ENCODE results near the gene MPST. TPM values are rescaled to one million over a fixed set of nuclear protein-coding genes. Genes with fewer than 3 reads are reported as not detected.

MPST gene
- polyA plus RNA-seq, 3 donors from 2014 or later = 56.0 to 97.5 (median 59.7) TPM

- H3K4me1 Mint-ChIP-seq = no peaks in the 10 kb centered on the region
- no peak for DNase-seq
- no peak overlapping the region for H3K27ac Mint-ChIP-seq
- peaks cover 0 to 3% (median 0%) of the 10 kb centered on the region in 3 donors for H3K27me3 Mint-ChIP-seq (ENCODE audit: low read depth in 3 of 3)
- H3K4me3 Mint-ChIP-seq = no peak overlapping the region
- no peaks in the 10 kb centered on the region for H3K9me3 Mint-ChIP-seq
- no peaks in the 10 kb centered on the region for H3K36me3 Mint-ChIP-seq
Measured at GRCh38 chr22:37011472-37011871, 8.1 kb upstream of the MPST start.

DNA sequence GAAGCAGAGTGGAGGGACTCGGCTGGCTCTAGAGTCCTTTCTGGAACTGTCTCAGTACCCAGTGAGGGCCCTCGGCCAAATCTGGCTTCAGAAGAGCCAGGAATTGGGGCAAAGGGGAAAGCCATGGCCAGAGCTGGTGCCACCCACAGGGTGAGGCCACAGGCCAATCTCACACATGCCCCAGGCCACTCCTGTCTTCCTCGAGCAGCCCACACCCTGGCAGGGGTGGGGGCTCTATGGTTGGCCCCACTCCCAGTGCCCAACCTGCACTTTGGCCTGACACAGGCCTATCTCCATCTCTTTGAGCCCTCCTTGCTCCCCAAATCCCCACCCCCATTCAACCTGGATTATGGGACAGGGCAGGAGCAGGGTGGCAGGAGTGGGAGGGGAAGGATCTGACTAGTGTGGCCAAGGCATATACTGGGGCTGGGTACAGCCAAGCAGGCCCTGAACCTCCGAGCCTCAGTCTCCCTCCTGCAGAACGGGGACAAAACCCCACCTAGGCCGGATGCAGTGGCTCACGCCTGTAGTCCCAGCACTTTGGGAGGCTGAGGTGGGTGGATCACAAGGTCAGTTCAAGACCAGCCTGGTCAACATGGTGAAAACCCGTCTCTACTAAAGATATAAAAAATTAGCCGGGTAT lies 7.2 kb upstream of the MPST start:
- H3K27me3 Mint-ChIP-seq (ENCODE audit: low read depth in 3 of 3) = peaks cover 0 to 2% (median 0%) of the 10 kb centered on the region in 3 donors
- H3K36me3 Mint-ChIP-seq = no peaks in the 10 kb centered on the region
- H3K27ac Mint-ChIP-seq = no peak overlapping the region
- H3K4me3 Mint-ChIP-seq = no peak overlapping the region
- H3K4me1 Mint-ChIP-seq = peaks cover 0 to 2% of the 10 kb centered on the region in 2 donors
- no peaks in the 10 kb centered on the region for H3K9me3 Mint-ChIP-seq
- no peak for DNase-seq

DNA sequence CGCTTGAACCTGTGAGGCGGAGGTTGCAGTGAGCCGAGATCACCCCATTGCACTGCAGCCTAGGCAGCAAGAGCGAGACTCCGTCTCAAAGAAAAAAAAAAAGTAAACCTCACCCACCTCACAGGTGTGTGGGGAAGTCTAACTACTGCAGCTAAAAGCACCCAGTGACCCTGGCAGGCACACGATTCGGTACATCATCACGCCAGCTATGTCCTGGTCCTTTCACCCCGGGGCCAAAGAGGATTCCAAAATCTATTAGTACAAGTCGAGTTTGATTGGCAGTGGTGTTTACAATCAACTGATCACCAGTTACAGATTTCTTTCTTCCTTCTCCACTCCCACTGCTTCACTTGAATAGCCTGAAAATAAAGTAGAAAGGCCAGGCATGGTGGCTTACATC lies 6.6 kb upstream of the MPST start:
- Mint-ChIP-seq H3K36me3 (no peaks in the 10 kb centered on the region), H3K4me3 (no peak overlapping the region), H3K27me3 (ENCODE audit: low read depth in 3 of 3) (peaks cover 0 to 2% (median 0%) of the 10 kb centered on the region in 3 donors), H3K27ac (no peak overlapping the region), H3K9me3 (no peaks in the 10 kb centered on the region), H3K4me1 (peaks cover 0 to 2% of the 10 kb centered on the region in 2 donors)
- DNase-seq = no peak

- DNase-seq = no peak
- no peak overlapping the region for H3K27ac Mint-ChIP-seq
- H3K36me3 Mint-ChIP-seq = no peaks in the 10 kb centered on the region
- peaks cover 0 to 2% (median 0%) of the 10 kb centered on the region in 3 donors for H3K27me3 Mint-ChIP-seq (ENCODE audit: low read depth in 3 of 3)
- H3K4me1 Mint-ChIP-seq = peaks cover 0 to 6% of the 10 kb centered on the region in 2 donors
- no peak overlapping the region for H3K4me3 Mint-ChIP-seq
- H3K9me3 Mint-ChIP-seq = no peaks in the 10 kb centered on the region
Measured at GRCh38 chr22:37014415-37014806, 5.1 kb upstream of the MPST start.

- Mint-ChIP-seq H3K27ac (no peak overlapping the region), H3K27me3 (ENCODE audit: low read depth in 3 of 3) (peaks cover 0 to 2% (median 0%) of the 10 kb centered on the region in 3 donors), H3K4me3 (no peak overlapping the region), H3K36me3 (no peaks in the 10 kb centered on the region), H3K4me1 (peaks cover 2 to 9% of the 10 kb centered on the region in 2 donors), H3K9me3 (no peaks in the 10 kb centered on the region)
- DNase-seq = no peak
Measured at GRCh38 chr22:37014835-37015586, 4.5 kb upstream of the MPST start.

DNA sequence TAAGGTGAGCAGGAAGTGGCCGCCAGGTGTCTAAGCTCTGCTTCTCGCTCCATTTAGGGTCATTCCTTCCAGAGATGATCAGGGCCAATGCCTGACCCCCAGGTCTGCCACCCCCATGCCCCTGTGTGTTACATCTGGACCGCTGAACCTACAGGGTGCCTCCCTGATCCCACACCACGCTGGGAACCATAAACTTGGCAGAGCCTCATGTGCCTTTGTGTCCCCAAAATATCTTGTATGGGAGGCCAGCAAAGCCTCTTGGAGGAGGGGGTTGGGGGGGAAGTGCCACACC lies 4.0 kb upstream of the MPST start:
- Mint-ChIP-seq H3K9me3 (no peaks in the 10 kb centered on the region), H3K4me1 (peaks cover 8 to 14% of the 10 kb centered on the region in 2 donors), H3K4me3 (no peak overlapping the region), H3K27ac (no peak overlapping the region), H3K27me3 (ENCODE audit: low read depth in 3 of 3) (peaks cover 0 to 2% (median 0%) of the 10 kb centered on the region in 3 donors), H3K36me3 (no peaks in the 10 kb centered on the region)
- DNase-seq = no peak

DNA sequence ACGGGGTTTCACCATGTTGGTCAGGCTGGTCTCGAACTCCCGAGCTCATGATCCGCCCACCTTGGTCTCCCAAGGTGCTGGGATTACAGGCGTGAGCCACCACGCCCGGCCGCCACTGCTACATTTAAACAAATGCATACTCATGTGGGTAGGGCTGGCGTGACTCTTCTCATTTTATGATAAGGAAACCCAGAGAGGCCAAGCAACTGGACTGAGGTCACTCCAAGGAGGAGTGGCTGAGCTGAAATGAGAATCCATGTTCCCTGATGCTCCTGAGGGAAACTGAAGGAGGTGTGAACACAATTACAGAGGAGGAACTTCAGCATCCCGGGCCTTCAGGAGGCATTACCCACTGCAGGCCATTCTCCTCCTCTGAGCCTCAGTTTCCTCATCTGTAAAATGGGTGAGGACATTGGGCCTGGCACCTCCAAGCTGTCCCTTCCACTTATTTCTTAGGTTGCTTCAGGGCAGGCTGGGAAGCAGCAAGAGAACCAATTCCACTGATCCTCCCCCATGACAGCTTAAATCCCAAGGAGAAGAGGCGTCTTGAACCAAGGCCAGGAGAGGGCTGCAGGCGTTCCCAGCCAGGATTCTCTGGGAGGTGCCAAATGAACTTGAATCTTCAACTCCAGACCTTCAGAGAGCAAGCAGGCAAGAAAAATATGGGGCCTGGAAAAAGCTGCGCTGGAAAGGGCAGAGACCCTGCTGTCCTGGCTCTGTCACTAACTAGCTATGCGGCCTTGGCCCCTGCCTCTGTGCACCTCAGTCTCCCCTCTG lies 3.2 kb upstream of the MPST start:
- Mint-ChIP-seq H3K36me3 (no peaks in the 10 kb centered on the region), H3K4me3 (peak overlapping the region in 3 of 5 donors; percentile 33 to 57 (median 55)), H3K9me3 (no peaks in the 10 kb centered on the region), H3K27ac (peak overlapping the region in 3 of 6 donors; percentile 28 to 41 (median 31)), H3K4me1 (peaks cover 15 to 19% of the 10 kb centered on the region in 2 donors), H3K27me3 (ENCODE audit: low read depth in 3 of 3) (peaks cover 0 to under 1% (median 0%) of the 10 kb centered on the region in 3 donors)
- no peak for DNase-seq

- H3K4me1 Mint-ChIP-seq = peaks cover 23 to 27% of the 10 kb centered on the region in 2 donors
- H3K27ac Mint-ChIP-seq = no peak overlapping the region
- no peak for DNase-seq
- peak overlapping the region in 4 of 5 donors; percentile 20 to 67 (median 57) for H3K4me3 Mint-ChIP-seq
- no peaks in the 10 kb centered on the region for H3K27me3 Mint-ChIP-seq (ENCODE audit: low read depth in 3 of 3)
- H3K9me3 Mint-ChIP-seq = no peaks in the 10 kb centered on the region
- no peaks in the 10 kb centered on the region for H3K36me3 Mint-ChIP-seq
Measured at GRCh38 chr22:37017356-37017755, 2.2 kb upstream of the MPST start.

DNA sequence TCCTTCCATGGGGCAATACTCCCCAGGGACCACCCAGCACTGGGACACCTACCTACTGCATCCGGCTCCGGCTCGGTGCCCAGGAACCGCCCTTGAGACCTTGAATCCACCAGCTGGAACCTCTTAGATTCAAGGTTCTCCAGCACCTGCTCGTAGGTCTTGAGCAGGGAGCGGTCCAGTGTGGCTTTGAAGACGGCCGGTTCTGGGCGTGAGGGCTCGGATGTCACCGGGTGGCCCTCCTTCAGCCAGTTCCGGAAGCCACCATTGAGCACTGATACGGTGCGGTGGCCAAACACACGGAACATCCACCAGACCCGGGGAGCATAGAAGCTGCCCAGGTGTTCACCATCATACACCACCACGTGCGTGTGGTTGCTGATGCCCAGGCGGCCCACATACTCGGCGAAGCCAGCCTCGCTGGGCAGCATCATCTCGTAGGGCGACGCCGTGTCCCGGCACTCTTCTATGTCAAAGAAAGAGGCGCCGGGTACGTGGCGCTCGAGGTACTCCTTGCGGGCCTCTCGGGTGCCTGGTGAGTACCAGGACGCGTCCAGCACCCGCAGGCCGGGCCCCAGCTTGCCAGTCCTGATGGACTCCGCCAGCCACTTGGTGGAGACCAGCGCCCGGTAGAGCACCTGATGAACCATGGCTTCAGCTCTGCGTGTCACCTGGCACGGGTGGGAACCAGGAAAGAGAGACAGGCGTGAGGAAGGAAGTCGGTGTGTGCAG lies 1.3 kb upstream of the MPST start:
- Mint-ChIP-seq H3K4me3 (peak overlapping the region; percentile 70 to 81 (median 79)), H3K9me3 (no peaks in the 10 kb centered on the region), H3K27me3 (ENCODE audit: low read depth in 3 of 3) (no peaks in the 10 kb centered on the region), H3K4me1 (peaks cover 23 to 27% of the 10 kb centered on the region in 2 donors), H3K36me3 (no peaks in the 10 kb centered on the region), H3K27ac (peak overlapping the region in 2 of 6 donors; percentile 75 to 80)
- DNase-seq = no peak

- Mint-ChIP-seq H3K9me3 (no peaks in the 10 kb centered on the region), H3K4me1 (peaks cover 23 to 27% of the 10 kb centered on the region in 2 donors)
Measured at GRCh38 chr22:37018815-37019308, 680 bp upstream of the MPST start.

DNA sequence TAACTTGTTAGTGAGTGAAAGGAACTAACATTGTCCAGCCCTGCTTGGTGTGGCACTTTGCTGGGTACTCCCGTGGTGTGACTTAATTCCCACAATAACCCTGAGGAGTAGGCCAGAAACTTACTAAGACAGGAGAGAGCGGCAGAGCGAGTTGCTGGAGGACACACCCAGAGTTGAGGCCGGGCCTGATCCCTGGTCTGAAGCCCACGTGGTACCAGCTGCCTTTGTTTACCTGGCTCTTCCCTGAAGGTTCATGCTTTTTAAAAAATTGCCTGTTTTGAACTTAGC lies 594 bp downstream of the MPST start:
- Mint-ChIP-seq H3K36me3 (peaks cover 0 to 4% (median 4%) of the 10 kb centered on the region in 3 donors), H3K9me3 (no peaks in the 10 kb centered on the region), H3K27ac (peak overlapping the region; percentile 70 to 93 (median 84)), H3K4me3 (peak overlapping the region; percentile 91 to 97 (median 92)), H3K27me3 (ENCODE audit: low read depth in 3 of 3) (no peaks in the 10 kb centered on the region), H3K4me1 (peaks cover 23 to 27% of the 10 kb centered on the region in 2 donors)
- no peak for DNase-seq

More at GRCh38 chr22:37018815-37019308, 680 bp upstream of the MPST start:
- Mint-ChIP-seq H3K27me3 (ENCODE audit: low read depth in 3 of 3) (no peaks in the 10 kb centered on the region), H3K4me3 (peak overlapping the region; percentile 70 to 81 (median 79)), H3K27ac (peak overlapping the region in 1 of 6 donors; percentile 75), H3K36me3 (no peaks in the 10 kb centered on the region)
- DNase-seq = no peak

DNA sequence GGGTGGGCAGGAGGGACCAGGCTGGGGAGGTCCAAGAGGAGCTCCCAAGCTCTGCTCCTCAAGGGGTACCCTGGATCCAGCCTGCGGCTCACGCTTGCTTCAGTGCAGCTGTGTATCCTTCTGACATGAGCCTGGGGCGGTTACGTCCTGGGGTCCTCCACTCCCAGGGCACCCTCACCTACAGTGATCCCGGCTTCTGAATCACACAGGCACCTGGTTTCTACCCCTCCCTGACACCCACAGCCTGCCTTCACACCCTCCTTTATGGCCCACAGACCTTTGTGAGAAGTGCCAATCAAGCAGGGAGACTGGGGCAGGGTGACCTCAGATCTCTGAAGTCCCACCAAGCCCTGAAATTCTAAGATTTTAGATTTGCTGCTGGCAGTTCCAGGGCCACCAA lies 1.5 kb downstream of the MPST start:
- H3K4me1 Mint-ChIP-seq = peaks cover 23 to 27% of the 10 kb centered on the region in 2 donors
- DNase-seq = no peak
- no peak overlapping the region for H3K27ac Mint-ChIP-seq
- peaks cover 0 to 7% (median 5%) of the 10 kb centered on the region in 3 donors for H3K36me3 Mint-ChIP-seq
- H3K9me3 Mint-ChIP-seq = no peaks in the 10 kb centered on the region
- H3K4me3 Mint-ChIP-seq = peak overlapping the region in 2 of 5 donors; percentile 91 to 97
- no peaks in the 10 kb centered on the region for H3K27me3 Mint-ChIP-seq (ENCODE audit: low read depth in 3 of 3)

GRCh38 chr22:37021710-37022482 lies 2.4 kb downstream of the MPST start:
- peaks cover 0 to 7% (median 5%) of the 10 kb centered on the region in 3 donors for H3K36me3 Mint-ChIP-seq
- H3K4me1 Mint-ChIP-seq = peaks cover 23 to 25% of the 10 kb centered on the region in 2 donors
- H3K4me3 Mint-ChIP-seq = peak overlapping the region; percentile 56 to 80 (median 70)
- H3K27me3 Mint-ChIP-seq (ENCODE audit: low read depth in 3 of 3) = no peaks in the 10 kb centered on the region
- H3K27ac Mint-ChIP-seq = peak overlapping the region in 4 of 6 donors; percentile 17 to 77 (median 59)
- H3K9me3 Mint-ChIP-seq = no peaks in the 10 kb centered on the region
- DNase-seq = peak; percentile 31 to 48 (median 45)
